ENCODE results near the gene TRIM26. TPM values are rescaled to one million over a fixed set of nuclear protein-coding genes. Genes with fewer than 3 reads are reported as not detected.
"Not testable (repeated sequence)": the region's sequence is repeated elsewhere in the genome, so short reads cannot be mapped to it uniquely, and the experiment has no call there.

Gene TRIM26
- total and polyA plus RNA-seq, 4 donors: 32.1 to 51.4 (median 38.1) TPM

- Histone ChIP-seq H3K9me3 (ENCODE audit: control insufficient read depth in 4 of 4, insufficient read depth in 3 of 4, low read length in 3 of 4) (peaks cover 0 to 1% (median 0%) of the 10 kb centered on the region in 4 donors), H3K27me3 (ENCODE audit: control insufficient read depth in 3 of 3, insufficient read depth in 3 of 3, low read length in 2 of 3) (no peaks in the 10 kb centered on the region), H3K9ac (ENCODE audit: insufficient read depth in 1 of 2, low read length in 2 of 2) (no peak overlapping the region), H3K4me3 (no peak overlapping the region), H3K4me1 (ENCODE audit: control insufficient read depth in 5 of 5, insufficient read depth in 5 of 5, low read length in 5 of 5) (peaks cover 0 to 5% (median 3%) of the 10 kb centered on the region in 5 donors), H3K36me3 (ENCODE audit: control insufficient read depth in 4 of 4, insufficient read depth in 4 of 4, low read length in 4 of 4) (peaks cover 0 to 1% (median 0%) of the 10 kb centered on the region in 4 donors), H3K27ac (ENCODE audit: low read depth in 1 of 2, low read length in 1 of 2) (no peak overlapping the region)
- DNase-seq (peak in 1 of 3 donors; percentile 7), ATAC-seq (ENCODE audit: insufficient read depth, low FRiP score) (no peak)
- TF ChIP-seq CTCF (IDR thresholded peaks at IDR 0.05; ENCODE audit: control extremely low read depth, extremely low read depth): no peak
- 64 to 73% methylated on average over 3 of the region's 3 CpGs for WGBS, 2 donors
Measured at GRCh38 chr6:30258204-30258603, 45.0 kb upstream of the TRIM26 start.

GRCh38 chr6:30252417-30252816 lies 39.2 kb upstream of the TRIM26 start:
- ATAC-seq (ENCODE audit: insufficient read depth, low FRiP score); H3K4me1 ChIP-seq (ENCODE audit: control insufficient read depth in 5 of 5, insufficient read depth in 5 of 5, low read length in 5 of 5); H3K4me3 ChIP-seq; H3K27ac ChIP-seq (ENCODE audit: low read depth in 1 of 2, low read length in 1 of 2); H3K9me3 ChIP-seq (ENCODE audit: control insufficient read depth in 4 of 4, insufficient read depth in 3 of 4, low read length in 3 of 4); H3K9ac ChIP-seq (ENCODE audit: insufficient read depth in 1 of 2, low read length in 2 of 2); H3K27me3 ChIP-seq (ENCODE audit: control insufficient read depth in 3 of 3, insufficient read depth in 3 of 3, low read length in 2 of 3); DNase-seq; H3K36me3 ChIP-seq (ENCODE audit: control insufficient read depth in 4 of 4, insufficient read depth in 4 of 4, low read length in 4 of 4): not testable (repeated sequence)
- 93 to 100% methylated on average over 1 of the region's 1 CpG for WGBS, 2 donors

GRCh38 chr6:30244560-30244959 lies 31.4 kb upstream of the TRIM26 start:
- H3K9ac ChIP-seq (ENCODE audit: insufficient read depth in 1 of 2, low read length in 2 of 2): no peak overlapping the region
- H3K27ac ChIP-seq (ENCODE audit: low read depth in 1 of 2, low read length in 1 of 2): no peak overlapping the region
- no peaks in the 10 kb centered on the region for H3K27me3 ChIP-seq (ENCODE audit: control insufficient read depth in 3 of 3, insufficient read depth in 3 of 3, low read length in 2 of 3)
- TF ChIP-seq CTCF (IDR thresholded peaks at IDR 0.05; ENCODE audit: control extremely low read depth, extremely low read depth): no peak
- no peaks in the 10 kb centered on the region for H3K36me3 ChIP-seq (ENCODE audit: control insufficient read depth in 4 of 4, insufficient read depth in 4 of 4, low read length in 4 of 4)
- DNase-seq: no peak
- no peak overlapping the region for H3K4me3 ChIP-seq
- 75 to 81% methylated on average over 3 of the region's 3 CpGs for WGBS, 2 donors
- no peaks in the 10 kb centered on the region for H3K9me3 ChIP-seq (ENCODE audit: control insufficient read depth in 4 of 4, insufficient read depth in 3 of 4, low read length in 3 of 4)
- H3K4me1 ChIP-seq (ENCODE audit: control insufficient read depth in 5 of 5, insufficient read depth in 5 of 5, low read length in 5 of 5): no peaks in the 10 kb centered on the region
- ATAC-seq (ENCODE audit: insufficient read depth, low FRiP score): no peak

- H3K4me3 ChIP-seq: no peak overlapping the region
- H3K27ac ChIP-seq (ENCODE audit: low read depth in 1 of 2, low read length in 1 of 2): no peak overlapping the region
- no peaks in the 10 kb centered on the region for H3K36me3 ChIP-seq (ENCODE audit: control insufficient read depth in 4 of 4, insufficient read depth in 4 of 4, low read length in 4 of 4)
- H3K27me3 ChIP-seq (ENCODE audit: control insufficient read depth in 3 of 3, insufficient read depth in 3 of 3, low read length in 2 of 3): no peaks in the 10 kb centered on the region
- TF ChIP-seq CTCF (IDR thresholded peaks at IDR 0.05; ENCODE audit: control extremely low read depth, extremely low read depth): no peak
- ATAC-seq (ENCODE audit: insufficient read depth, low FRiP score) (no peak), DNase-seq (peak in 1 of 3 donors; percentile 9)
- no peaks in the 10 kb centered on the region for H3K9me3 ChIP-seq (ENCODE audit: control insufficient read depth in 4 of 4, insufficient read depth in 3 of 4, low read length in 3 of 4)
- peaks cover 0 to 14% (median 0%) of the 10 kb centered on the region in 5 donors for H3K4me1 ChIP-seq (ENCODE audit: control insufficient read depth in 5 of 5, insufficient read depth in 5 of 5, low read length in 5 of 5)
- 61% methylated on average over 6 of the region's 6 CpGs for WGBS, 2 donors
- H3K9ac ChIP-seq (ENCODE audit: insufficient read depth in 1 of 2, low read length in 2 of 2): no peak overlapping the region
Measured at GRCh38 chr6:30238178-30238795, 25.1 kb upstream of the TRIM26 start.
